HG02678 (cell line): ENCODE data around the gene ITPR3.

ENCODE experiments used
- ATAC-seq: cut with Tn5 transposase; IDR thresholded peaks from one replicate; pipeline ENCODE4 v1.9.1; 2021; ENCODE audit warnings: mild to moderate bottlenecking, moderate library complexity; ENCODE audit not compliant: unreplicated experiment

The ITPR3 gene

DNA sequence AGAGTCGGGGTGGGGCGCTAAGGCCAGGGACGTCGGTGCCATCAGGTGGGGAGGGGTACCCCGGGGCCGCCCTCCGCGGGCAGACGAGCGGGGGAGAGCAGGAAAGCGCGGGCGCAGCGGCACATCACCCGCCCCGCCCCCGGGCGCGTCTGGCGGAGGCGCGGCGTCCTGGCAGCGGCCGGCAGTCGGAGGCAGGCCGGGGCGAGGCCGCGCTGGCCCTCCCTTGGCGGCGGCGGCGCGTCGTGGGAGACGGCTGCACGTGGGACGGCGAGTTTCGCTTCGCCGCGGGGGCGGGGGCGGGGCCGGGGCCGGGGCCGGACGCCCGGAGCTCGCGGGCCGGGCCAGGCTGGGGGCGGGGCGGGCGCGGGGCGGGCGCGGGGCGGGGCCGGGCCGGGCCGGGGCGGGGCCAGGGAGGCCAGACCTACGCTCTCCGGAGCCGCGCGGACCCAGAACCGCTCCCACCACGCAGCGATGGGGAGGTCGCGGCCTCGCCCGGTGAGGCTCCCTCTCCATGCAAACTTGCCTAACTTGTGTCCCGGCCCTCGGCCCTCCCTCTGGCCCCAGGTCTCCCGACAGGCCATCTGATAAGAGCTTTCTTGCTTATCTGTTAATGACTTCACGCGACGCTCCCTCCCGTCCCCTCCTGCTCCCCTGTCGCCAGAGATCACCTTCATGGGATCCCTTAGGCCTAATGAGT is 12.5 kb downstream of the ITPR3 start:
- ATAC-seq, result peak; percentile 62

DNA sequence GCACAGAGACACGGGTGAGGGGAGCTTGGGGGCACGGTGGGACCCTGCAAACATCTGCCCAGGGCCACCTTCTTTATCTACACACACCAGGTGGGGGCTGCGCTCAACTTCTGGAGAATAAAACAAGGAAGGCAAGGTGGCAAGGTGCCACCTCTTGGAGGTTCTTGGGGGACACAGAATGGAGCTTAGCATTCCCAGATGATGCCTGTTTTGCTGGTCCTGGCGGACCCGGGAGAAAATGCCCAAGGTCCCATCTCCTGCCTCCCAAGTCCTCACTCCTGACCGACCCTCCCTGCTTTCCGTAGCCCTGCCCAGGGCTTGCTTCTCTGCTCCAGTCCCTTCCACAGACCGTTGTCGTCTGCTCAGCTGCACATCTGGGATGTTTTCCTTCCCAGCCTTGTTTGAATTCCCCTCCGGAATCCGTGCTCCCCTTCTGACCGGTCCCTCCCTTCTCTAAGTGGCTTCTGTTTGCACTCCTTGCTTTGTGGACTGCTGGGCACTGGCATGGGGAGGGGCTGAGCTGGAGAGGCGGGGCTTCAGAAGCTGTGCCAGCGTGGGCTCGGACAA is 13.1 kb downstream of the ITPR3 start:
- no peak for ATAC-seq

DNA sequence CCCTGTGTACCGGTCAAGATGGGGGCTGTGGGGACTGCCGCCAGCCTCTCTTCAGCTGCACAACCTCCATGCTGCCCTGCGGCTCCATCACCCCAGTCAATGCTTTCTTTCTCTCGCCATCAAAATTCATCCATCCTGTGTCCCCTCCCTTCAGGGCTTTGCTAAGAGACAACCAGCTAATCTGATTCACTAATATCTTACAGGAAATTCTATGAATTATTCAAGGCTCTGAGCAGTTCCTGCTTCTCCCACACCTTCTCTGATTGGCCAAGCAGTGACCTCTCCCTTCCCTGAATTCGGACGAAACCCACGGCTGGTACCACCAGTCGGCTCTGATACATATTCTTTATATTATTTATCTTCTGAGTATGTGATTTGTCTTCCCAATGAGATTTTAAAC is 13.8 kb downstream of the ITPR3 start:
- no peak for ATAC-seq

DNA sequence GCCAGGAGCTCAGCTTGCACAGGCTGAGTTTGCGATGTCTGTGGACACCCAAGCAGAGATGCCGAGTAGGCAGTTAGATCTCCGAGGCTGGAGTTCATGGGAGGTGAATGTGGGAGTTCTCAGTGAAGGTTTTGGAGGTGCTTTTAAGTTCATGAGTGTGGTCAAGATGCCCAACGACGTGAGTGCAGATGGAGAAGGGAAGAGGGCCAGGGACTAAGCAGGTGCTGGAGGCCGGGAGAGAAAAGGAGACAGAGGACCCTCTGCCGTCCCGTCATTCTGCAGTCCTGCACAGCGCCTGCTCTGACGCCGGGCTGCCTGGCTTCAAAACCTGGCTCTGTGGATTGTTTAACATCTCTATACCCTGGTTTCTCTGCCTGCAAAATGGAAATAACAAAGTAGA is 15.5 kb downstream of the ITPR3 start:
- no peak for ATAC-seq

DNA sequence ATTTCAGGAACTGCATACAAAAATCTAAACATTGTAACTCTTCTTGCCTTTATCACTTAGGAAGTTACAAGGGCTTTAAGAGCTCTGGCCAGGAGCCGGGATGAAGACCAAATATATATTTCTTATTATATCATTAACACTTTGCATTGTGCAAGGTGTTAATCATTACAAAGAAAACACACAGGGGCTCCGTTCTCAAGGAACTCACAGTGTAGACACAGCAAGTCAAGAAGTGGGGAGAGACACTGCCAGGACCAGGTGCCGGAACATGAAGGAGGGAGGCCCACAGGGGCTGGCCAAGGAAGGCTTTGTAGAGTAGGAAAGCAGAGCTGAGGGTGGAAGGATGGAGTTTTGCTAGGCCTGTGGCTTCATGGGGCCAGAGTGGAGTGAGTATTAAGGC is 17.4 kb downstream of the ITPR3 start:
- ATAC-seq, result no peak

DNA sequence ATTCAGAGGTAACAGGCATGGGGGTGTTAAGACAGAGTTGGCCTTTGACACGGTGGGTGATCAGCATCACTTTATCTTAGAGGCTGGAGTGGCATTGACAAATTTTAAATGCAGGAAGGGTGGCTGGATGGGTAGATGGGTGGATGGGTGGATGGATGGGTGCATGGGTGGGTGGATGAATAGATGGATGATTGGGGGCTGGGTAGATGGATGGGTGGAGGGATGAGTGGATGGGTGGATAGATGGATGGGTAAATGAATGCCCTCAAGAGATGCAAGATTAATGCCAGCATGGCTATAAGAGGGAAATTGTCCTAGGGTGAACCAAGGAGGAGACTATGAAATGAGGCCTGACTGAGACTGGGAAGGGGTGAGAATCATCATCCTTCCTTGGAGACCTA is 18.4 kb downstream of the ITPR3 start:
- ATAC-seq, result no peak

DNA sequence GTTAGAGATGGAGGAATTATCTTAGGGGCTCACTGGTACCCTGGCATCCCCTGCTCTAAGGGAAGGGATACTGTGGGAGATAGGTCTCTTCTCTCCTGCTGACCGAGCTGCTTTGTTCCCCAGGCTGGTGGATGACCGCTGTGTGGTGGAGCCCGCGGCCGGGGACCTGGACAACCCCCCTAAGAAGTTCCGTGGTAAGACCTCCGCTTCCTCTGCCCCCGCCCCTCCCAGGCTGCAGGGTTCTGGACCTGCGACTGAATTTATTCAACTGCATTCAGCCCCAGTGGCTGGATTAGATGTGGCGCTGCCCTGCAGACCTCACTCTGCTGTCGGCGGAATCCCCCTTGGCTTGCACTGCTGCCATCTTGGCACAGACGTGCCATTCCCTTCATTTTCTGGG is 19.2 kb downstream of the ITPR3 start:
- ATAC-seq, result no peak

DNA sequence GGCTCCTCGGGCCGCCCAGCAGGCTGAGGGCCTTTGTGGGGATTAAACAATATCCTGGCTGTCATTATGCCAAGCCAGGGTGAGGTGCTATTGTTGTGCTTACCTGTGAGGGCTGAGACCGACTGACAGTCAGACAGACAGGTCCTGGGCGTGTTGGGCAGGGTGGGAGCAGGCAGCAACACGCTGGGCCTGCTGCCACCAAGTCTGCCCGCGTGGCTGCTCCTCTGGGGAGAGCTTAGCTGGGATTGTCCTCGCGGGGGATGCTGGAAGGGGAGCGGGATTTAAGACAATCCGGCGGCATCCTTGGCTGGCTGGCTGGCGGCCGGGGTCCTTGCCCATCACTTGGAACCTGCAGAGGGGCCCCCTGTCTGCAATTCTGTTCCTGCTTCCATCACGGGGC is 20.0 kb downstream of the ITPR3 start:
- no peak for ATAC-seq

DNA sequence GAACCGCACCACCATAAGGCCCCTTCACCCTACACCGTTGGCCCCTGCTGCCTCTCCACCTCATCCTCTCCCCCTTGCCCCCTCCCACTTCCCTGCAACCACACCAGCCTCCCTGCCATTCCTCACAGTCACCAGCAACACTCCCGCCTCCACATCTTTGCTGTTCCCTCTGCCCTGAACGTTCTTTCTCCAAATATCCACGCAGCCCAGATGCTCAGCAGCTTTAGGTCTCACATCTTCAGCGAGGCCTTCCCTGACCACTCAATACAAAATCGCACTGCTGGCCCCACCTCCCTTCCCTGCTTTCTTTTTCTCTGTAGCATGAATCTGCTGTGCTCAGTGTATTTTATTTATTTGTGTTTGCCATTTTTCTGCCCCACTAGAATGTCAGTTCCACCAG is 20.5 kb downstream of the ITPR3 start:
- ATAC-seq, result no peak

DNA sequence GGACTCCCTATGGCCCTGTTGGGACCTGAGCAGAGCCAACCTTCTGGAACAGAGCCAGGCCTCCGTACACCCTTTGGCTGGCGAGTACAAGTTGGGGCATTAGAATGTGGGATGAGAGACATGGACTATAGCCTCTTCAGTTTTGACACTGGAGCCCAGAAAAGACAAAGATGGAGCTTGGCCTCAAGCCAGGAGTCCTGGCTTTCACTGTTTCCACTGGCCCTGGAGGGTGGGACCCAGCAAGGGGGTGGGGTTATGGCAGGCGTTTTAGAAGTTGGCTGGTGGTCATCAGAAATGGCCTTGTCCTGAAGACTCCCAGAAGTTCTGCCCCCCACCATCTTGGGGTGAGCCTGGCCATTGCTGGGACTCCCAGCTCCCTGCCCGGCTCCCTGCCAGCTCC is 21.8 kb downstream of the ITPR3 start:
- ATAC-seq, result no peak

DNA sequence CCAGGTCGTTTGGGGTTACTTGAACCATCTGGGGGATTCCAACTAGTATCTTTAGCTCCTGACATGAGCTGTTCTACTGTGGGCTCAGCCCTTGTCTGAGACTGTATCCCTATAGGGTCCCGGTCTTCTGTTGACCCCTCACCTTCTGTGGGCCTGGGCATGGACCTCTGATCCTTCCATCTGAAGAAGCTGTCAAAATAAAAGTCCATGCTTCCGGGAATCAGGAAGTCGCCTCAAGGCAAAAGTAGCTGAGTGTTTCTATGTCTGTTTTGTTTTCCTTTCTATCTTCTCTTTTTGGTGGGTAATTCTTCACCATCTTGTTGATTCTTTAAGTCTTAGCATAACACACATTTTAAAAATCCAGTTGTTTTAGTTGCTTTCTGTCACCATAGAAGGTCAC is 30.3 kb downstream of the ITPR3 start:
- no peak for ATAC-seq

DNA sequence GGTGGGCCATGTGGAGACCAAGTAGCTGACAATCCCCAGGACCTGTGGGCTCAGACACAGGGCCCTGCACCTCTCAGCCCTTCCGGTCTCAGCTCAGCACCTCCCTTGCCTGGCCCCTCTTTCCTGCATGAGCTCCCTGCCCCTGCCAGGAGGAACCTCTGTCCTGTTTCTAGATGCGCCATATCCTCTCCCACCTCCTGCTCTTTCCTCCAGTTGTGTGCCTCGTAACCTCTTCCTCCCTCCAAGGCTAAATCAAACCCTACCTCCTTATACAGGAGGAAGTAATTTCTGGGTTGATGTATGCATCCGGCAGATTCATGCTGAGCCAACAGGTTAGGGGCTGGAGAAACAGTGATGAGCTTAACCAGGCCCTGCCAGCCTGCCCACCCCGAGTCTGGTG is 30.9 kb downstream of the ITPR3 start:
- no peak for ATAC-seq

DNA sequence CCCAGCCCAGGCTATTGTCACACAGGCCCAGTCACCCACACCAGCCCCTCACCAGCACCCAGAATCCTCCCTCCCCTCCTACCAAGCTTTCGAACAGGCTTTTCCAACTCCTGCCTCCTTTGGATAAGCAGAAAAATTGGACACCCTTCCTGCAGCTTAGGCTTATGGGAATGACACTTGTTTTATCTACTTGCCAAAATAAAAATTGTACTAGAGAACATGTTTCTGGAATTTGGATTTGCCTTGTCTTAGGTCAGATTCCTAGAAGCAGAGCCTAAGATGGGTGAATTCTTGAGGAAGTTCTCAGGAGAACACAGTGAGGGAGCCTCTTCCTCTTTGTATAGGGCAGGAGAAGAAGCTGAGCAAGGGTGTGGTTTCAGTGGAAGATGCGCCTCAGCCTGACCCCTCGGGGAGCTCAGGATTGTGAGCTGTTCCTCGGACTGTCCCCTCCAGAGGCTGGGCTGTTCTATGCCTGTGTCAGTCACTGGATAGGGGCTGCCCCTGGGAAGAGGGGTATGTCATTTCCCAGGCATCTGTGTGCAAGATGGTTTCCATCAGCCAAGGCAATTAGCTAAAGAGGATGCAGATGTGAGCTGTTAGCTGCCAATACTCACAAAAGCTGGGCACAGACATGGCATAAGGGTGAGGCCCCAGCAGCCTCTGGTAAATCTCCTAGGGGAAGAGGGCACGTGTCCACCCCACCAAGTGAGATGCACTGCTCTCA is 33.9 kb downstream of the ITPR3 start:
- no peak for ATAC-seq

DNA sequence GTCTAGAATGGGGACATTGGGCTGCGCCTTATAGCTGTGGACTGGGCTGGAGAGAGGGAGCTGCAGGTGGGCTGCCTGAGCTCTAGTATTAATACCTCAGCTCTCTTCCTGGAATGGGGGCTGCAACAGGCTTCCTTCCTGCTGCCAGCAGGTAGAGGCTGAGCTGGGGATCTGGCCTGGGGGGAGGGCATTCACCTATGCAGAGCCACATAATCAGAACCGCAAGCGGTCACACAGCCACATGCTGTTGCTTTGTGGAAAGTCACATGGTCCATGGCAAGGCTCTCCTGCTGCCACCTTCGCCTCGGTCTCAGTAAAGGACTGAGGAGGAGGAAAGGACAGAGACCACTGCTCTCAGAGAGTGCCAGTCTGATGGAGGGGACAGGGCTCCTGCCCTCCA is 35.7 kb downstream of the ITPR3 start:
- ATAC-seq, result no peak

DNA sequence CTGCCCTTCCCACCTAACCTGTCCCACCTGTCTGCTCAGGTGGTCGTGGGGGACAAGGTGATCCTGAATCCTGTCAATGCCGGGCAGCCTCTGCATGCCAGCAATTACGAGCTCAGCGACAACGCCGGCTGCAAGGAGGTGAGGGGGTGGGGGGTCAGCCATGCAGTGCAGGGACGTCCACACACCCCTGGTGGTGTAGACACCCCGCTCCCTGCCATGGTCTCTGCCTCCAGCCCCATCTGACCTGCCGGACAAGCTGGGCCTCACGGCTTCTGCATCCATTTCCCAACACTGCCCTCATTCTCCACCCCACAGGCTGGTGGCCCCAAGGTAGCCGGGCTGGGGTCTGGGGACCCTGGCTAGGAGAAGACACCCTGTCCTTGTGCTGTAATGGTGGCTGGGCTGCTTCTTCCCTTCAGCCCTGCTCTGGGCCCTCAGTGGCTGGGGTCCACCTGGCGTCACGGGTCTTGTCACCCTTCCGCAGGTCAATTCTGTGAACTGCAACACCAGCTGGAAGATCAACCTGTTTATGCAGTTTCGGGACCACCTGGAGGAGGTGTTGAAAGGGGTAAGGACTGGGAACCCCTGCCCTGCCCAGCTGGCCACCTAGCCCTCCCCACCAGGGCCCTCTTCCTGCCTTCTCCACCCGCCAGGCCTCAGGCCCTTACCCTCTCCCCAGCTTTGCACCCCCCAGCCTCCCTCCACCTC is 38.0 kb downstream of the ITPR3 start:
- no peak for ATAC-seq

DNA sequence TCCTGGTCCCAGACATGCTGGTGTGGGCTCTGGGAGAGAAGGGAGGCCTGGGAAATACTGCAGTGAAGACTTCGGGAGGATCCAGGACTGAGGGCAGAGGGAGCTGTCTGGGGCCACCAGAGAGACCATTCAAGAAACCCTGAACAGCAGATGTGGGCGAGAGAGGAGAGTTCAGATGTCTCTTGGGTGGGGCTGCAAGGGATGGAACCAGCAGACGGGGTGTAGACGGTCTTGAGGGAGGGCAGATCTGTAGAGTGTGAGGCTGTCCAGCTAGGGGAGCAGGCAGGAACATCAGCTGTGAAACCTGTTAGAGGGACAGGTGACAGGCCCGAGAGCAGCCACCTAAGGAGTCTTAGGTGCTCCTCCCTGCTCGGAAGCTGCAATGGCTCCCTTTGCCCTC is 38.9 kb downstream of the ITPR3 start:
- no peak for ATAC-seq

DNA sequence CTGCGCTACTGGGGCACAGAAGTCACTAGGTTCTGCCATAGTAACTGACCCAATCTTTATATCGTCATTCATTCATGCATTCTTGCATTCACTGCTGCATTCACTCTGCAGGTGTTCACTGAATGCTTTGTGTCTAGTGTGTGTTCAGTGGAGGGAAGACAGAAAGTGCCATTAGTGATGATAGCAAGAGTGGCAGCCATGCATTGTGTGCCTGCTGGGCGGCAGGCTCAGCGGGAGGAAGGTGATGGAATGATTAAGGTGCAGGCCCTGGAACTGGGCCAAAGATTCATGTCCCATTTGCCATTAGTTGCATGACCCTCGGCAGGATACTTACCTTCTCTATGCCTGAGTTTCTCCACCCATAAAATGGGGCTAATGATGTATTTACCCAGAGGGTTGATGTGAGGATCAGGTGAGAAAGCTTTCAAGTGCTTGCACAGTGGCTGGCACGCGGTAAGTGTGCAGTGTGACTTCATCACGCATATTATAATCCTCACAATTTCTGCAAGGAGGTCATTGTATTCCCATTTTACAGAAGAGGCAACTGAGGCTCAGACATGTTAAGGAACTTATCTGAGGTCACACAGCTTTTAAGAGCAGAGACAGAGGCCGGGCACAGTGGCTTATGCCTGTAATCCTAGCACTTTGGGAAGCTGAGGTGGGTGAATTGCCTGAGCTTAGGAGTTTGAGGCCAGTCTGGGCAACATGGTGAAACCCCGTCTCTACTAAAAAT is 40.1 kb downstream of the ITPR3 start:
- no peak for ATAC-seq

DNA sequence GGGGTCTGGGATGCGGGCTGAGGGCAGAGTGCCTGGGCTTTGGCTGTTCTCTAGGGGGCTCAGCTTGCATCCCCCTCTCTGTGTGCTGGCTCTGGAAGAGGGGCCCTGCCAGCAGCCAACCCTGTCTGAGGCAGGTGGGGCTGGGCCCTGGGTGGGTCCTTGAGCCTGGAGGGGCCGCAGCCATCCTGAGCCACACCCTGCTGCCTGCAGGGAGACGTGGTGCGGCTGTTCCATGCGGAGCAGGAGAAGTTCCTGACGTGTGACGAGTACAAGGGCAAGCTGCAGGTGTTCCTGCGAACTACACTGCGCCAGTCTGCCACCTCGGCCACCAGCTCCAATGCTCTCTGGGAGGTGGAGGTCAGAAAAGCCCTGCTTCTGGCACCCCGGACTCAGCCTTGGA is 41.2 kb downstream of the ITPR3 start:
- ATAC-seq, result no peak

DNA sequence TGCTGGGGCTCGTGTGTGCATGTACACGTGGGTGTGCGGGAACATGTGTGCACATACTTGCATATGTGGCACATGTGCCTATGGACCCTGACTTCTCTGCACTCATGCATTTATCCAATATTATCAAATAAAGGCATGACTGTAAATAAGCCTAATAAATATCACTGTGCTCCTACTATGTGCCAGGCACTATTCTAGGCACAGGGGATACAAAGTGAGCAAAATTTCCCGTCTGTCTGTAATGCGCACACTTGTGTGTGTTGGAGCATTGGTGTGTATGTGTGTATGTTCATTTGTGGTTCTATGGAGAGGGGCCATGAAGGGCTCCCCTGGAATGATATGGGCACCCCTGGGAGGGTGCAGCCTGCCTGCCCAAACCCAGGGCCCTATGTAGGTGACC is 41.9 kb downstream of the ITPR3 start:
- no peak for ATAC-seq

DNA sequence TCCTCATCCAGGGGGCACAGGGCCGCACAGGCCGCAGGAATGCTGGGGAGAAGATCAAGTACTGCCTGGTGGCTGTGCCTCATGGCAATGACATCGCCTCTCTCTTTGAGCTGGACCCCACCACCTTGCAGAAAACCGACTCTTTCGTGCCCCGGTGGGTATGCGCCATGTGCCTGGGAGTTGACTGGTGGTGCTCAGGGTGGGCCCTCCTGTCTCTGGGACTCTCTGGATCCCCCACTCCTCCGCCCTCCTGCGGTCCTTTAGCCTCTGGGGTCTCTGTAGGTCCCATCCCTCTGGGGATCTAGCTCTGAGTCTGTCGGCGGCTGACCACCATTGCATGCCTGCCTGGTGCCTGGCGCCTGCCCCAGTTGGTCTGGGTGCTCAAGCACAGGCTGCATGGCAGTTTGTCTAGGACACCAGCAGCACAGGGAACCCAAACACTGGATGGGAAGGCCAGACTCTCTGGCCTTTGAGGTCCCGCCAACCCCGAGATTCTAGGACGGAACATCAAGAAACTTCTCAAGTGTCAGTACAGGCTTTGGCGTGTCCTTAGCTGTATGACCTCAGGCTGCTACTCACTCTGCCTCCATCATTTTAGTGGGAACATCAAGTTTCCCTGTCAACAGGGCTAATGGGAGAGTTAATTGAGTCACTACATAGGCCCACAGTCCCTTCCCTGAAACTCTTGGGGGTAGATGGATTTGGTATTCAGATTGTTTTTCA is 42.8 kb downstream of the ITPR3 start:
- ATAC-seq, result no peak
